NCI-H2029 (cell line): ENCODE data around the gene SLC36A2.
"Not testable (repeated sequence)": the region's sequence is repeated elsewhere in the genome, so short reads cannot be mapped to it uniquely, and the experiment has no call there.

Source experiments
- DNase-seq: peaks from one replicate; lab custom pipeline; 2025; lab: John Stamatoyannopoulos, UW

SLC36A2 gene

GRCh38 chr5:151347369-151347768 is at the start of gene SLC36A2:
TSS of gene SLC36A2 (minus strand) at chr5:151347559. CDS start at chr5:151347460, 99 bp downstream.
- no peak for DNase-seq

- no peak for DNase-seq
Measured at GRCh38 chr5:151388960-151389359, 41.6 kb upstream of the SLC36A2 start.

GRCh38 chr5:151384106-151384505 is 36.7 kb upstream of the SLC36A2 start:
- DNase-seq: no peak

GRCh38 chr5:151383011-151383410 is 35.7 kb upstream of the SLC36A2 start:
- peak; percentile 53 for DNase-seq

GRCh38 chr5:151382576-151382975 is 35.2 kb upstream of the SLC36A2 start:
- DNase-seq: no peak

- DNase-seq: no peak
Measured at GRCh38 chr5:151381899-151382298, 34.5 kb upstream of the SLC36A2 start.

GRCh38 chr5:151378616-151379015 is 31.3 kb upstream of the SLC36A2 start:
- DNase-seq: no peak

- DNase-seq: no peak
Measured at GRCh38 chr5:151374539-151374938, 27.2 kb upstream of the SLC36A2 start.

GRCh38 chr5:151367038-151367437 is 19.7 kb upstream of the SLC36A2 start:
- not testable (repeated sequence) for DNase-seq

GRCh38 chr5:151363673-151364072 is 16.3 kb upstream of the SLC36A2 start:
- DNase-seq: no peak

GRCh38 chr5:151362970-151363369 is 15.6 kb upstream of the SLC36A2 start:
- no peak for DNase-seq

GRCh38 chr5:151359391-151359790 is 12.0 kb upstream of the SLC36A2 start:
- DNase-seq: no peak

GRCh38 chr5:151357792-151358191 is 10.4 kb upstream of the SLC36A2 start:
- DNase-seq: no peak

- DNase-seq: no peak
Measured at GRCh38 chr5:151357097-151357496, 9.7 kb upstream of the SLC36A2 start.

- no peak for DNase-seq
Measured at GRCh38 chr5:151351671-151352070, 4.3 kb upstream of the SLC36A2 start.

GRCh38 chr5:151348789-151349188 is 1.4 kb upstream of the SLC36A2 start:
- DNase-seq: no peak

GRCh38 chr5:151345808-151346478 is 1.4 kb downstream of the SLC36A2 start:
- no peak for DNase-seq

GRCh38 chr5:151345187-151345807 is 2.1 kb downstream of the SLC36A2 start:
- no peak for DNase-seq

GRCh38 chr5:151344088-151344487 is 3.3 kb downstream of the SLC36A2 start:
- DNase-seq: no peak

- no peak for DNase-seq
Measured at GRCh38 chr5:151340004-151340403, 7.4 kb downstream of the SLC36A2 start.

GRCh38 chr5:151338734-151339133 is 8.6 kb downstream of the SLC36A2 start:
- DNase-seq: no peak

GRCh38 chr5:151332857-151333256 is 14.5 kb downstream of the SLC36A2 start:
- no peak for DNase-seq

- DNase-seq: no peak
Measured at GRCh38 chr5:151328734-151329133, 18.6 kb downstream of the SLC36A2 start.

GRCh38 chr5:151327585-151327984 is 19.8 kb downstream of the SLC36A2 start:
- DNase-seq: no peak
